Muscle layer of colon (tissue), 2 donors: ENCODE data around the gene PCDHB5.
"Not testable (repeated sequence)": the region's sequence is repeated elsewhere in the genome, so short reads cannot be mapped to it uniquely, and the experiment has no call there.

Experiments used
- H3K27ac ChIP-seq: one replicate; pipeline ENCODE4 v1.7.0; 2013; ENCODE audit warnings: low read depth, mild to moderate bottlenecking, low read length, moderate library complexity
- H3K27me3 ChIP-seq, 2 donors: one replicate each; pipeline ENCODE4 v1.7.0; 2013; ENCODE audit warnings: low read length in 2 of 2, mild to moderate bottlenecking in 2 of 2; ENCODE audit not compliant: insufficient read depth in 2 of 2, control insufficient read depth in 1 of 2
- H3K36me3 ChIP-seq: one replicate; pipeline ENCODE4 v1.7.0; 2013; ENCODE audit warnings: mild to moderate bottlenecking, low read length; ENCODE audit not compliant: insufficient read depth
- H3K4me1 ChIP-seq: one replicate; pipeline ENCODE4 v1.7.0; 2013; ENCODE audit warnings: mild to moderate bottlenecking, low read length; ENCODE audit not compliant: insufficient read depth
- H3K4me3 ChIP-seq, 2 donors: one replicate each; pipeline ENCODE4 v1.7.0; 2013; ENCODE audit warnings: low read length in 2 of 2, low read depth in 1 of 2, mild to moderate bottlenecking in 1 of 2, moderate library complexity in 1 of 2
- H3K9ac ChIP-seq: one replicate; pipeline ENCODE4 v1.7.0; 2013; ENCODE audit warnings: low read length
- H3K9me3 ChIP-seq: one replicate; pipeline ENCODE4 v1.7.0; 2013; ENCODE audit warnings: mild to moderate bottlenecking, low read length
- donor health status: abdominal sarcoma.
- donor health status: Adenocarcinoma of cecum.

Gene PCDHB5

DNA sequence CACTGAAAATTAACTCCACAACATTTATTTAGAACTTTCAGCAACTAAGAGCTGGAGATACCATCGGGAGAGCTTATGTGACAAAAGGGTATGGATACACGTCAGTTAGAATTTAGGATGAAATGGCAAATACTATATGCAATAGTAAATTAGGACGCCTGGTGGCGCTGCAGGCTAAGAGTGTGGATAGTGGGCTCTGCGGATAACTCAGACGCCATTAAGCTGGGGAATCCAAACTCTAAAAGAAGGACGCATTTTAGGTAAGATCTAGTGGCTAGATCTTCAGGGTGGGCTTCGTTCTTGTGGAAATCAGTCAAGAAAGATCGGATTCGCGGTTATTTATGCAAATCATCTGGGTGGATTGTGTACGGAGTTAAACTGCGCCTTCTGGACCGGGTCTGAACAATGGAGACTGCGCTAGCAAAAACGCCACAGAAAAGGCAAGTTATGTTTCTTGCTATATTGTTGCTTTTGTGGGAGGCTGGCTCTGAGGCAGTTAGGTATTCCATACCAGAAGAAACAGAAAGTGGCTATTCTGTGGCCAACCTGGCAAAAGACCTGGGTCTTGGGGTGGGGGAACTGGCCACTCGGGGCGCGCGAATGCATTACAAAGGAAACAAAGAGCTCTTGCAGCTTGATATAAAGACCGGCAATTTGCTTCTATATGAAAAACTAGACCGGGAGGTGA lies at the start of gene PCDHB5:
Gene PCDHB5 (plus strand): TSS at position 177 of the 688 bp plus-strand sequence. CDS start 229 bp downstream, at position 406.
- Histone ChIP-seq H3K36me3 (no peaks in the 10 kb centered on the region), H3K27ac (no peak within 1 kb of the TSS), H3K9ac (no peak within 1 kb of the TSS), H3K4me3 (peak within 1 kb of the TSS; percentile 11 to 36), H3K4me1 (no peaks in the 10 kb centered on the region), H3K27me3 (no peaks in the 10 kb centered on the region), H3K9me3 (peaks cover 21% of the 10 kb centered on the region)

DNA sequence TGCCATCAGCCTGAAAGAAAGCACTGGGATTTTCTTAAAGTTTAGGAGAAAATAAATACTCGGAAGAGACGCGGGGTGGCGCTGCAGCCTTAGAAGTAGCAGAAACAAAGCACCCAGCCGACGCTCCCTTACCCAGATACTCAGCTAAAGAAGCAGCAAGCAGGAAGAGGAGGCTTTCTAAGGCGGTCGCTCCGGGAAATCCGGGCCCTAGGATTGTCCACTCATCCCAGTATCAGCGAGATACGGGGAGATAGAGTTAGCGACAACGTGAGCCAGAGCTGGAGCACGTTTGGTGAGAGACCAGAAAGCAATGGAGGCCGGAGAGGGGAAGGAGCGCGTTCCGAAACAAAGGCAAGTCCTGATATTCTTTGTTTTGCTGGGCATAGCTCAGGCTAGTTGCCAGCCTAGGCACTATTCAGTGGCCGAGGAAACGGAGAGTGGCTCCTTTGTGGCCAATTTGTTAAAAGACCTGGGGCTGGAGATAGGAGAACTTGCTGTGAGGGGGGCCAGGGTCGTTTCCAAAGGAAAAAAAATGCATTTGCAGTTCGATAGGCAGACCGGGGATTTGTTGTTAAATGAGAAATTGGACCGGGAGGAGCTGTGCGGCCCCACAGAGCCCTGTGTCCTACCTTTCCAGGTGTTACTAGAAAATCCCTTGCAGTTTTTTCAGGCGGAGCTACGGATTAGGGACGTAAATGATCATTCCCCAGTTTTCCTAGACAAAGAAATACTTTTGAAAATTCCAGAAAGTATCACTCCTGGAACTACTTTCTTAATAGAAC lies 40.3 kb upstream of the PCDHB5 start, which contains the start of gene PCDHB2:
Gene PCDHB2 (plus strand): TSS at position 135 of the 782 bp plus-strand sequence. CDS start 176 bp downstream, at position 311.
- H3K9ac ChIP-seq, result no peak within 1 kb of the TSS
- H3K27ac ChIP-seq, result no peak within 1 kb of the TSS
- peaks cover 0 to 6% of the 10 kb centered on the region in 2 donors for H3K27me3 ChIP-seq
- H3K9me3 ChIP-seq, result peaks cover 26% of the 10 kb centered on the region
- no peaks in the 10 kb centered on the region for H3K36me3 ChIP-seq
- peak within 1 kb of the TSS in 1 of 2 donors; percentile 32 for H3K4me3 ChIP-seq
- H3K4me1 ChIP-seq, result no peaks in the 10 kb centered on the region

DNA sequence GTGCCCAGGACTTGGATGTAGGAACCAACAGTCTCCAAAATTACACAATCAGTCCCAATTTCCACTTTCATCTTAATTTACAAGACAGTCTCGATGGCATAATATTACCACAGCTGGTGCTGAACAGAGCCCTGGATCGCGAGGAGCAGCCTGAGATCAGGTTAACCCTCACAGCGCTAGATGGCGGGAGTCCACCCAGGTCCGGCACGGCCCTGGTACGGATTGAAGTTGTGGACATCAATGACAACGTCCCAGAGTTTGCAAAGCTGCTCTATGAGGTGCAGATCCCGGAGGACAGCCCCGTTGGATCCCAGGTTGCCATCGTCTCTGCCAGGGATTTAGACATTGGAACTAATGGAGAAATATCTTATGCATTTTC lies 39.8 kb upstream of the PCDHB5 start:
- no peak overlapping the region for H3K9ac ChIP-seq
- peaks cover 0 to 6% of the 10 kb centered on the region in 2 donors for H3K27me3 ChIP-seq
- H3K4me1 ChIP-seq, result no peaks in the 10 kb centered on the region
- H3K9me3 ChIP-seq, result peaks cover 26% of the 10 kb centered on the region
- H3K27ac ChIP-seq, result no peak overlapping the region
- H3K4me3 ChIP-seq, result peak overlapping the region in 1 of 2 donors; percentile 32
- no peaks in the 10 kb centered on the region for H3K36me3 ChIP-seq

GRCh38 chr5:141096181-141096580 lies 38.8 kb upstream of the PCDHB5 start:
- H3K27me3 ChIP-seq, H3K4me3 ChIP-seq, H3K36me3 ChIP-seq, H3K4me1 ChIP-seq, H3K27ac ChIP-seq, H3K9ac ChIP-seq: not testable (repeated sequence)
- H3K9me3 ChIP-seq, result peaks cover 32% of the 10 kb centered on the region

GRCh38 chr5:141096586-141096985 lies 38.4 kb upstream of the PCDHB5 start:
- H3K9ac ChIP-seq, H3K36me3 ChIP-seq, H3K4me1 ChIP-seq, H3K4me3 ChIP-seq, H3K27me3 ChIP-seq, H3K27ac ChIP-seq: not testable (repeated sequence)
- peaks cover 31% of the 10 kb centered on the region for H3K9me3 ChIP-seq

GRCh38 chr5:141100243-141100805 lies 34.7 kb upstream of the PCDHB5 start, which contains the start of gene PCDHB3:
TSS of gene PCDHB3 (plus strand) at chr5:141100473. CDS start at chr5:141100650, 177 bp downstream.
- Histone ChIP-seq H3K9ac (no peak within 1 kb of the TSS), H3K4me1 (no peaks in the 10 kb centered on the region), H3K27ac (no peak within 1 kb of the TSS), H3K27me3 (no peaks in the 10 kb centered on the region), H3K36me3 (no peaks in the 10 kb centered on the region), H3K9me3 (peaks cover 13% of the 10 kb centered on the region), H3K4me3 (peak within 1 kb of the TSS in 1 of 2 donors; percentile 44)

GRCh38 chr5:141101059-141101458 lies 33.9 kb upstream of the PCDHB5 start:
- Histone ChIP-seq H3K27me3 (no peaks in the 10 kb centered on the region), H3K9me3 (peaks cover 8% of the 10 kb centered on the region), H3K9ac (no peak overlapping the region), H3K4me1 (no peaks in the 10 kb centered on the region), H3K36me3 (no peaks in the 10 kb centered on the region), H3K4me3 (peak overlapping the region in 1 of 2 donors; percentile 44), H3K27ac (no peak overlapping the region)

DNA sequence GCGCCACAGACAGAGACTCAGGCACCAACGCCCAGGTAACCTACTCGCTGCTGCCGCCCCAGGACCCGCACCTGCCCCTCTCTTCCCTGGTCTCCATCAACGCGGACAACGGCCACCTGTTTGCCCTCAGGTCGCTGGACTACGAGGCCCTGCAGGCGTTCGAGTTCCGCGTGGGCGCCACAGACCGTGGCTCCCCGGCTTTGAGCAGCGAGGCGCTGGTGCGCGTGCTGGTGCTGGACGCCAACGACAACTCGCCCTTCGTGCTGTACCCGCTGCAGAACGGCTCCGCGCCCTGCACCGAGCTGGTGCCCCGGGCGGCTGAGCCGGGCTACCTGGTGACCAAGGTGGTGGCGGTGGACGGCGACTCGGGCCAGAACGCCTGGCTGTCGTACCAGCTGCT lies 32.9 kb upstream of the PCDHB5 start:
- H3K4me1 ChIP-seq, H3K4me3 ChIP-seq, H3K36me3 ChIP-seq, H3K9me3 ChIP-seq, H3K27ac ChIP-seq, H3K9ac ChIP-seq, H3K27me3 ChIP-seq: not testable (repeated sequence)

DNA sequence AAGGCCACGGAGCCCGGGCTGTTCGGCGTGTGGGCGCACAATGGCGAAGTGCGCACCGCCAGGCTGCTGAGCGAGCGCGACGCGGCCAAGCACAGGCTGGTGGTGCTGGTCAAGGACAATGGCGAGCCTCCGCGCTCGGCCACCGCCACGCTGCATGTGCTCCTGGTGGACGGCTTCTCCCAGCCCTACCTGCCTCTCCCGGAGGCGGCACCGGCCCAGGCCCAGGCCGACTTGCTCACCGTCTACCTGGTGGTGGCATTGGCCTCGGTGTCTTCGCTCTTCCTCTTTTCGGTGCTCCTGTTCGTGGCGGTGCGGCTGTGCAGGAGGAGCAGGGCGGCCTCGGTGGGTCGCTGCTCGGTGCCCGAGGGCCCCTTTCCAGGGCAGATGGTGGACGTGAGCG lies 32.5 kb upstream of the PCDHB5 start:
- H3K27ac ChIP-seq, H3K9me3 ChIP-seq, H3K4me3 ChIP-seq, H3K4me1 ChIP-seq, H3K36me3 ChIP-seq, H3K27me3 ChIP-seq, H3K9ac ChIP-seq: not testable (repeated sequence)

GRCh38 chr5:141105350-141105749 lies 29.7 kb upstream of the PCDHB5 start:
- no peak overlapping the region for H3K9ac ChIP-seq
- no peaks in the 10 kb centered on the region for H3K36me3 ChIP-seq
- H3K4me1 ChIP-seq, result no peaks in the 10 kb centered on the region
- H3K9me3 ChIP-seq, result peaks cover 8% of the 10 kb centered on the region
- no peaks in the 10 kb centered on the region for H3K27me3 ChIP-seq
- no peak overlapping the region for H3K27ac ChIP-seq
- H3K4me3 ChIP-seq, result no peak overlapping the region

DNA sequence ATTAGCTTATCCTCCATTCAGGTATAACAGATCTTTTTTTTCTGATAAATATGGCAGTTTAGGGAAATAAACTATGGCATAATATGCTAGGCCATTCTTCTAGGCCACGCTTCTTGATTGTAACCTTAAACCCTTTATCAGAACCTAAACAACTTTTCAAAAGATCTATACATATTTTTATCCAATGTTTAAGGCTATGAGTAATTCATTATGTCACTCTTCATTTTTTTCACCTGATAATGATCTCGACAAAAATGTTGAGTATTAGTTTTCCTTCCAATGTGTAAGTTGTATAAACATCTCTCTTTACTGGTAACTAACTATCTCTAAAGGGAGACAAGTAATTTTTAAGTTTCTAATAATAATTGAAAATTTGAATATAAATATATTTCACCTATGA lies 15.8 kb upstream of the PCDHB5 start:
- H3K27ac ChIP-seq, result no peak overlapping the region
- no peak overlapping the region for H3K4me3 ChIP-seq
- H3K27me3 ChIP-seq, result no peaks in the 10 kb centered on the region
- H3K36me3 ChIP-seq, result no peaks in the 10 kb centered on the region
- H3K9ac ChIP-seq, result no peak overlapping the region
- H3K4me1 ChIP-seq, result no peaks in the 10 kb centered on the region
- H3K9me3 ChIP-seq, result peaks cover 15% of the 10 kb centered on the region
